ENCODE data around the gene TMEM35B.
"Not testable (repeated sequence)": the region's sequence is repeated elsewhere in the genome, so short reads cannot be mapped to it uniquely, and the experiment has no call there.

TMEM35B gene
- 0 to 0.27 reads per million in 2 donors for total RNA-seq

DNA sequence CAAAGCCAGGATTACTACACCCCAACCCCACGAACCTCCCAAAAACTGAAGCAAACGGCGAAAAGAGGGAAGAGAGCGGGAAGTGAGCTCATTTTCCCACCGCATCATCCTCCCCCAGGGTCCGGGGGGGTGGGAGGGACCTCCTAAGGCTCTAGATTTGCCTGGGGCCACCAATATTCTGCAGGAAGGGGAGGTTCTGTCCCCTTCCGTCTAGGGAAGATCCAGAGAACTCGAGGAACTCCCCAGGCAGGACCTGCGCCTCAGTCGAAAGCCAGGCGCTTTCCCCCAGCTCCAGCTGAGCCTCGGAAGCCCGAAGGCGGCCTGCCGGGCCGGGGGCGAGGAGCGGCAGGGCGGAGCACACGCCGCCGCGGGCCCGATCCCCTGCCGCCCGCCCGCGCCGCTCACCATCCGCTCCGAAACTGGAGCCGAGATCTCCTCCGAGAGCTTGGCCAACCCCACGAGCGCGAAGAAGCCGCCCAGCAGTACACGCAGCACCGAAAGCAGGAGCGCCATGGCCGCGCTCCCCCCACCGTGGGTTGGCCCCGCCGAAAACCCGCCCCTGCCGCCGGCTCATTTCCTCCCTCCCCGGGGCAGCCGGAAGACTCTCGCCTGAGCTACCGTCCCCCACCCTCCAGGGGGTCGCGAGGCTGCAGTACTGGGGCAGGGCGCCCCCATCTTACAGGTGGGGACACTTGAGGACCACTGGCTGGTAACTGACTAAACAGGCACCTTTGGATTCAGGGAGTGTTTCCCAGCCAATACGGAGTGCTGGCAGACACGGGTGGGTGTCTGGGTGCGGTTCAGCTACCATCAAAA lies at the start of gene TMEM35B:
TMEM35B (minus strand) TSS at position 555 of the 816 bp plus-strand sequence; CDS start at position 513, 42 bp downstream.
- peak; percentile 55 to 83 (median 69) for DNase-seq

GRCh38 chr1:35033346-35033745 lies 48.2 kb upstream of the TMEM35B start:
- no peak for DNase-seq

DNA sequence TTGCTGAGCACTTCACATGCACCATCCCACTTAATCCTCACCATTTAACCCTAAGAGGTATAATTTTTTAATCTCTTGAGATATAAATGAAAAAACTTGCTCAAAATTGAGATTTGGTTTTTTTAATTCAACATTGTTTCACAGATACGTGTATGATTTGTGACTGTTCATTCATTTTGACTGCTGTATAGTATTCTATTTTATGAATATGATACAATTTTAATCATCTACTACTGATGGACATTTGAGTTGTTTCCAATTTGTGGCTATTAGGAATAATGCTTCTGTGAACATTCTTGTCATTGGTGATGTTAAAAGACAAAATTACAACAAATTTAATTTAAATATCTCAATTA lies 47.2 kb upstream of the TMEM35B start:
- DNase-seq: no peak

GRCh38 chr1:35030756-35031446 lies 45.8 kb upstream of the TMEM35B start:
- peak in 2 of 5 experiments; percentile 22 to 62 for DNase-seq

DNA sequence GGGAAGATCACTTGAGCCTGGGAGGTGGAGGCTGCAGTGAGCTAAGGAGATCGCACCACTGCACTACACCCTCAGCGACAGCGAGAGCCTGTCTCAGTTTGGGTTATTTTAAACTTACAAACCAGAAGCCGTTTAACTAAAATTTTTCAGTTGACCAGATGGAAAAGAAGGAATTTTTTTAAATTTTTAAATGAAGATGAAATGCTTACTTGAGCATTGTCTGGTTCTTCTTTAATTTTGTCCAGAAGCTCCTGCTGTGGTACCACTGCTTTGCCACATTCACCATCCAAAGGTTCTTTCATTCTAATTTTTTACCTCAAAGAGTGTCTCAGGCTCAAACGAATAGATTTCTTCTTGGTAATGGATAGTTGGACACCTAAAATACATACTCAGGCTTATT lies 45.2 kb upstream of the TMEM35B start:
- no peak for DNase-seq

DNA sequence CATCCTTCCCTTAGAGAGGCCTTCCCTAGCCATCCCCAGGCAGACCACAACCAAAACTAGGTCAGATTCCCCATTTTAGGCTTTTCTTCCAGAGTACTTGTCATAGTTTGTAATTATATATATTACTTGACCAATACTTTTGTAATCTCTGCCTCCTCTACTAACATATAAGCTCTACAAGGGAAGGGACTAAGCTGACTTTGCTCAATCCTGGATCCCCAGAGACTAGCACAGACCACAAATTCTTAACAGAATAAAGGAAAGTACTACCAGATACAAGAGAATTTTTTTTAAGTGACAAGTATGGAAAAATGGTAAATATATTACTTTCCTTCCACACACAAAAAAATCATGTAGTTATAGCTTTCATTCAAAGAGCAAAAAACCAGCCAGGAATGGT lies 44.6 kb upstream of the TMEM35B start:
- no peak for DNase-seq

DNA sequence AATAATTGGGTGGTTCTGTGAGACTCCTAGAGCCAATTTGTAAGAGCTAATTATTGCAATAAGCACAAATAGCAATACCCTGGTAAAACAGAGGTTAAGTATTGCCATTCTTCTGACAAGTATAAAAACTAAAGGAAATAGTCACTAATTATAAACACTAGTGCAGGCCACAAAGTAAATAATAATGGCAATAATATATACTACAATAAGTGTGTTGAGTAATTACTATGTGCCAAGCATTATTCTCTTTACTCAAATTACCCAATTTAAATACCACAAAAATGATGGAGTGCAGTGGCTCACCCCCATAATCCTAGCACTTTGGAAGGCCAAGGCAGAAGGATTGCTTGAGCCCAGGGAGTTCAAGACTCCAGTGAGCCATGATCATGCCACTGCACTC lies 31.3 kb upstream of the TMEM35B start:
- no peak for DNase-seq

- DNase-seq: no peak
Measured at GRCh38 chr1:35014486-35014885, 29.3 kb upstream of the TMEM35B start.

DNA sequence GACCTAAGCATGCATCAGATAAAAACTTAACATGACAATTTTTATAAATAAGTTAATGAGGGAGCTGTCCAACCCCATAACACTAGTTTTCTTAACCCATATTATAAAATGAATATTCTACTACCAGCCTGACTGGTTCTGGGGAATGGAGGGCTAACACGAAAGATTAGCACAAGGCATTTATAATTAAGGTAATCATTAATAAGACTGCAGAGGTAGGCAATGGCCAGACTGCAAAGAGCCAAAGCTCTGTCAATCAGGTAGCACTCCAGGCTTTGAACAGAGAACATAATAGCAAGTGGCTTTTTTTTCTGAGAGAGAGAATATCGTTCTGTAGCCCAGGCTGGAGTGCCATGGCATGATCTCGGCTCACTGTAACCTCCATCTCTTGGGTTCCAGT lies 20.6 kb upstream of the TMEM35B start:
- no peak for DNase-seq

DNA sequence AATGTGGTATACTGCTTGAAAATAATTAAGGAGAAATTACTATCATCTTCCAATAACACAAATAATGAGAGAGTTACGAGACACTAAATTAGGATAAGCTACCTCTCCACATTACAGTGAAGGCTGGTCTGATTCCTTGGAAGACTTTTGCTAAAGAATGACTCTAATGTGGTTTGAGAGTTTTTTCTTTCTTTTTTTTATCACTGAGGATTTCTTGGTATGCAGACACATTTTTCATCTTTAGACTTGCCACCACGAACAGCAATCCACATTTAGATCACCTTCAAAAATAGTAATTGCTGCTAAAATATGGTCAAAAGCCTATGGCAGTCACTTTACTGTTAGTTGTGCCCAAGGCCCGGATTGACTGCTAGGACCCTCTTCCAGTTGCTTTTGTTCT lies 16.6 kb upstream of the TMEM35B start:
- DNase-seq: no peak

GRCh38 chr1:34994878-34995277 lies 9.7 kb upstream of the TMEM35B start:
- no peak for DNase-seq

GRCh38 chr1:34988581-34988980 lies 3.4 kb upstream of the TMEM35B start:
- DNase-seq: peak in 1 of 5 experiments; percentile 64

- no peak for DNase-seq
Measured at GRCh38 chr1:34988147-34988546, 3.0 kb upstream of the TMEM35B start.

DNA sequence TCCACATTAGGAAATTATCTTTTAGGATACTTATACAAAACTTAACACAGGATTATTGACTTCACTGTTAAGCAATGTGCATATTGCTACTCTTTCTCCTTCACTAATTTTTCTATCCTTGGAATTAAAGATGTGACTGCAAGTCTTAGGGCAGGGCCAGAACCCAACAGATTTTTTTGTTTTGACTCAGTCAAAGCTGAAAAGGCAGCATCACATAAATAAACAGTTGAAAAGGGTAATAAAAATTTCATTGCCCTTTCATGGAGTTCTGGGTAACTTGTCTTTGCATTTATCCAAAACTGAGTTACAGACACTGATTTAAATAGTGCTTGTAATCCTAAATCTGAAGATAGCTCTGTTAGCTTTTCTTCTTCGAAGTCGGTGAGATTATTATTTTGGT lies 1.9 kb upstream of the TMEM35B start:
- DNase-seq: no peak

GRCh38 chr1:34985609-34985904 lies 410 bp upstream of the TMEM35B start:
- DNase-seq: not testable (repeated sequence)

DNA sequence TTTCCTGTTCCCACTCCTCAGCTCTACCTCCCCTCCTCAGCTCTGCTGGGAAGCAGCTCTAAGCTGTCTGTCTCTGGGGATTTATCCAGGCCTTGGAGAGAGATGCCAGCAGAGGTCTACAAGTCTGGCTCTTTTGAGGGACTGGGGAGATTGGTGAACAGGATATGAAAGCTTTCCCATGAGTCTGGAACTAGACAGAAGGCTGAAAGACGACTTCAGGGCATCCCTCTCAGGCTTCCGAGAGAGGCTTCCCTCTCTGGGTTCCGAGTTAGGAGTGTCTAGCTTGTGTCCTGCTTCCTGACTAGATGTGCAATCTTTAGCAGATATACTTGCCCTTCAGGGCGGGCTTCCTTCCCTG lies 733 bp downstream of the TMEM35B start:
- DNase-seq: peak in 1 of 5 experiments; percentile 6

DNA sequence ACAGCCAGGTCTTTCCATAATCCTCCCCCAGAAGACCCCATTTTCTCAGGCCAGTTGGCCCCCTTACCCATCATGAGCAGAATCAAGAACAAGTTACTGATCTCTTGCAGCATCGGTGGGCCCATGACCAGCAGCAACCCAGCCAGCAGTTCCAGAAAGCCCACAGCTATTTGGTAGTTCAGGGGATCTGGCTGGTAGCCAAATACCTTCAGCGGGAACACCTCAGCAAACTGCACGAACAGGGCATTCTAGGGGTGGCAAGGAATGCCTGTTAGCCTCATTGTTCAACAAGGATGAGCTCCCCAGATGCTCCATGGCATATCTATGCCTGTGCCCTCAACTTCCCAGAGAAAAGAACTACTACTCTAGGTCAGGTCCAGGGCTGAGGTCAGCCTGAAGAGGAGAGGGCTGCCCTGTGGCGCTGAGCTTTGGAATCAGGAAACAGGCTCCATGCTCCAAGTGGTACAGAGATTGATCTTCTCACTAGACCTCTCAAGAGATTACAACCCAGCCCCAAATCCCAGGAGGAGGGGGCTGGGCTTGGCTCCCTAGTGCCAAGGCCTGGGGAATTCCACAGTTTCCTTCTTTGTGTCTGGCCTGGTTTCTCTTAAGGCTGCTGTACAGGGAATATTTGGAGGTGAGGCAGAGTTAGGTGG lies 1.3 kb downstream of the TMEM35B start:
- DNase-seq: no peak

DNA sequence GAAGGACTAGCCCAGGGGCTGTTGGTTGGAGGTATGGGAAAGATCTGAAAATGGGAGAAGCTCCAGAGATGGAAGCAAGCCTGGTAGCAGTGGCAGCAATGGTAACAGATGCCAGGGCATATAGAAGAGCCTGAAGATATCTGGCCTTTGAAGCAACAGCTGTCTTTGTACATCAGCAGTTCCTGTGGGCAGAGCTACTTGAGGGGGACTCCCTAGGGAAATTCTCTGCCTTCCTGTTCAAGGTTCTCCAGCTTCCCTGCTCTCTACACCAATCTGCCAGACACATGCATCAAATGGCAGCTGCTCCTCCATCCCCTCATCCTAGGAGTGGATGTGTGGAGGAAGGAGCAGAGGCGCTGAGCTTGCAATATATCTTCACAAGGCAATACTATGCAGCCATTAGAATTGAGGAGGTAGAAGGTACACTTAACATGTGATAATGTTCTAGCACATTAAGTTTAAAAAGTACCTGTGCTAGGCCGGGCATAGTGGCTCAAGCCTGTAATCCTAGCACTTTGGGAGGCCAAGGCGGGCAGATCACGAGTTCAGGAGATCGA lies 2.2 kb downstream of the TMEM35B start:
- DNase-seq: no peak

- no peak for DNase-seq
Measured at GRCh38 chr1:34980715-34981114, 4.4 kb downstream of the TMEM35B start.

DNA sequence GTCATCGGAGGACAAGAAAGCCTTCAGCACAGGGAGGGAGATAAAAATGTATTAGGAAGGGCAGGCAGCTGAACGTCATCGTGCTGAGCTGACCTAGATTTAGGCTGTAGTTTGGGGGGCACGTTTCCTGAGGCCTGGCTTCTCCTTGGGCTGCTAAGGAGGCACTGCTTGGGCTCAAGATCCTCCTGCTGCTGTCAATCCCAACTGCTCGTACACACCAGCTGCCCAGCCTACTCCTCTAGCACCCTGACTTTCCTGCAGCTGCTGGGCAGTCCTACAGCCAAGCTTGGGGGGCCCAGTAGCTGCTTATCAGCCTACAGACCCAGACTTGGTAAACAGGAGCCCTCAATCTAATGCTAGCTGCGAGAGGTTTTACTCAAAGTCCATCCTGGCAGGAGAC lies 6.2 kb downstream of the TMEM35B start:
- no peak for DNase-seq

DNA sequence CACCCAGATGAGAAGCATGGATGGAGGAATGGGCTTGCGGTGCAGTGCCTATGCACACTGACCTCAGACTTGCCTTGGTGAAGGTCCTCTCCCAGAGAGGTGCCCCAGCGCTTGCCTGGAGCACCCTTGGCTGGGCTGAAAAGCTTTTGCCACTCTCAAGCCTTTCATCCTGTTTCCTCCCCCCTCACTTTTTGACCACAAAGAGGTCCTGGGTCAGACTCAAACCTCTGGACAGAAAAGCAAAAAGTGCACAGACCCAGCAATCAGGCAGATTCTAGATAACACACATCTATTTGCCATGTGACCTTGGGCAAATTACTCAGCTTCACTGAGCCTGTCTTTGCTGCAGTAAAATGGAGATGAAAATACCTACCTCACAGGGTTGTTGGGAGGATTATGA lies 7.3 kb downstream of the TMEM35B start:
- DNase-seq: peak in 1 of 5 experiments; percentile 12

DNA sequence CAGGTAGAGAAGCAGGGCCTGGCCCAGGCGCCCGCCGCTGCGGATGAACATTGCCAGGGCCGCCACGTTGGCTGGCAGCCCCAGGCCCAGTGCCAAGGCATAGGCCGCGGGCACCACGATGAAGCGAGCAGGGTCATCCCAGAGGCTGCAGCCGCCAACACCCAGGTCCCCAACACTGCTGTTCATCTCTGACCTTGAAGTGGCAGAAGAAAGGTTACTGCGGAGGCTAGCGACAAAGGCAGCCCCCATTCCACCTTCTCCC lies 8.0 kb downstream of the TMEM35B start:
- DNase-seq: no peak

DNA sequence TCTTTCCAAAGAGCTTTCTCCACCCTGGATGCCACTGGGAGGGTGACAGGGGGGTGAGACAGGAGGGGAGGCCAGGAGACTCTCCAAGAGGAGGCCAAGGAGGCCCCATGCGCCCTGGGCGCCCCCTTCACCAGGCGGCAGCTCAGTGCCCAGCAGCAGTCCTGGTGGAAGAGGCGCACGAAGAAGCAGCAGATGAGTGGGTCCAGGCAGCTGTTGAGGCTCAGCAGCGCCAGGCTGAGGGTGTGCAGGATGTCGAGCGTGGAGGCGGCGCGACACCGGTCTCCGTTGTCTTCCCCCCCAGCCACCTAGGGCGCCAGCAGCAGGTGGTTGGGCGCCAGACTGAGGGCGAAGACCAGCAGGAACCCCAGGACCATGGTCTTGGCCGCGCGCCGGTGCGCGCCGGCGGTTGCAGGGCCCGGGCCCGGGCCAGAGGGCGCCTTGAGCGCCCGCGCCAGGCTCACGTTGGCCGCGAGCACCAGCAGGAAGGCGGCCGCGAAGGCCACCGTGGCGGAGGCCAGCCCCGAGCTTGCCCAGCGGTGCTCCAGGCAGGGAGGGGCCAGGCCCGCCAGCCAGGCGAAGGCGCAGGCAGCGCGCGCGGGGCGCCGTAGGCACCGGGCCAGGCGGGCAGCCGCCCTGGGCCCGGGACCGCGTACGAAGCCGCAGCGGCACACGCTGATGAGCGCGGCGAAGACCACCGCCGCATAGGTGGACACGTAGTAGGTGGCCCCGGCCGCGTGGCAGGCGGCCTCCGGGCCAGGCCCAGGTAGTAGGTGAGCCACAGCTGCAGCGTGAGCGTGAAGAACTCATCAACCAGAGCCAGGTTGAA lies 8.6 kb downstream of the TMEM35B start:
- no peak for DNase-seq
